Limb (tissue), 2 donors: ENCODE data around the gene CCDC122.
"Not testable (repeated sequence)": the region's sequence is repeated elsewhere in the genome, so short reads cannot be mapped to it uniquely, and the experiment has no call there.

Experiments
- DNase-seq, 2 donors: peaks; one replicate each; pipeline ENCODE4 v3.0.0-alpha.2; 2016; ENCODE audit errors: extremely low spot score in 2 of 2

Gene CCDC122

GRCh38 chr13:43877326-43877725 lies 2.2 kb downstream of the CCDC122 start:
- no peak for DNase-seq

- DNase-seq, result no peak
These were observed 3.2 kb downstream of the CCDC122 start for GRCh38 chr13:43876366-43876765.

- peak in 1 of 2 donors; percentile 75 for DNase-seq
These were observed 4.9 kb downstream of the CCDC122 start for GRCh38 chr13:43874504-43875092.

GRCh38 chr13:43872181-43872580 lies 7.4 kb downstream of the CCDC122 start:
- no peak for DNase-seq

GRCh38 chr13:43865892-43866291 lies 13.6 kb downstream of the CCDC122 start:
- DNase-seq, result no peak

- no peak for DNase-seq
These were observed 14.6 kb downstream of the CCDC122 start for GRCh38 chr13:43864921-43865320.

- DNase-seq, result no peak
These were observed 17.7 kb downstream of the CCDC122 start for GRCh38 chr13:43861863-43862262.

GRCh38 chr13:43852923-43853404 lies 26.6 kb downstream of the CCDC122 start:
- no peak for DNase-seq

- no peak for DNase-seq
These were observed 28.7 kb downstream of the CCDC122 start for GRCh38 chr13:43850873-43851272.

GRCh38 chr13:43848001-43848649 lies 31.4 kb downstream of the CCDC122 start:
- DNase-seq, result no peak

GRCh38 chr13:43846496-43847158 lies 32.9 kb downstream of the CCDC122 start:
- DNase-seq, result no peak

GRCh38 chr13:43838909-43839308 lies 40.6 kb downstream of the CCDC122 start:
- DNase-seq, result no peak

- DNase-seq, result no peak
These were observed 43.8 kb downstream of the CCDC122 start for GRCh38 chr13:43835701-43836100.

- DNase-seq, result no peak
These were observed 48.5 kb downstream of the CCDC122 start for GRCh38 chr13:43831088-43831487.

- no peak for DNase-seq
These were observed 49.1 kb downstream of the CCDC122 start for GRCh38 chr13:43830497-43830881.

- not testable (repeated sequence) for DNase-seq
These were observed 54.9 kb downstream of the CCDC122 start for GRCh38 chr13:43824656-43825055.

- no peak for DNase-seq
These were observed 56.6 kb downstream of the CCDC122 start for GRCh38 chr13:43822969-43823368.

- DNase-seq, result no peak
These were observed 63.1 kb downstream of the CCDC122 start for GRCh38 chr13:43816401-43816889.

- DNase-seq, result no peak
These were observed 64.3 kb downstream of the CCDC122 start for GRCh38 chr13:43815204-43815603.

- DNase-seq, result no peak
These were observed 70.9 kb downstream of the CCDC122 start for GRCh38 chr13:43808676-43809075.

- DNase-seq, result no peak
These were observed 73.8 kb downstream of the CCDC122 start for GRCh38 chr13:43805681-43806128.

- DNase-seq, result no peak
These were observed 74.5 kb downstream of the CCDC122 start for GRCh38 chr13:43805071-43805468.
